Ishikawa (cell line): ENCODE data around the gene KIAA1217.
A peak's percentile ranks its signal among the peaks of the same experiment; 100 is the strongest.

Experiments
- CEBPB ChIP-seq: IDR thresholded peaks from 2 replicates; pipeline ENCODE4 v1.6.1; 2012
- CREB1 ChIP-seq: IDR thresholded peaks from 2 replicates; pipeline ENCODE4 v1.6.1; 2012; ENCODE audit warnings: low read depth
- EGR1 ChIP-seq: IDR thresholded peaks from 2 replicates; pipeline ENCODE4 v1.6.1; 2012
- EP300 ChIP-seq: IDR thresholded peaks from 2 replicates; pipeline ENCODE4 v1.6.1; 2012; ENCODE audit warnings: borderline replicate concordance
- FOXM1 ChIP-seq: IDR thresholded peaks from 2 replicates; pipeline ENCODE4 v1.6.1; 2012; ENCODE audit warnings: low read depth, borderline replicate concordance
- NFIC ChIP-seq: IDR thresholded peaks from 2 replicates; pipeline ENCODE4 v1.6.1; 2012
- RAD21 ChIP-seq: IDR thresholded peaks from 2 replicates; pipeline ENCODE4 v1.6.1; 2012; ENCODE audit warnings: low read depth
- TAF1 ChIP-seq: IDR thresholded peaks from 2 replicates; pipeline ENCODE4 v1.6.1; 2012; ENCODE audit warnings: low read depth, mild to moderate bottlenecking
- TCF12 ChIP-seq: IDR thresholded peaks from 2 replicates; pipeline ENCODE4 v1.6.1; 2012; ENCODE audit warnings: low read depth
- TEAD4 ChIP-seq: IDR thresholded peaks from 2 replicates; pipeline ENCODE4 v1.6.1; 2012
- YY1 ChIP-seq: IDR thresholded peaks from 2 replicates; pipeline ENCODE4 v1.6.1; 2012; ENCODE audit warnings: low read depth
- ZBTB7A ChIP-seq: IDR thresholded peaks from 2 replicates; pipeline ENCODE4 v1.6.1; 2012; ENCODE audit warnings: low read depth
- TF ChIP-seq, protein P1 (sequence below): IDR thresholded peaks from 2 replicates; pipeline ENCODE4 v1.6.1; 2012; ENCODE audit warnings: low read depth, mild to moderate bottlenecking
- TF ChIP-seq, protein P2 (sequence below): IDR thresholded peaks from 2 replicates; pipeline ENCODE4 v1.6.1; 2012
- TF ChIP-seq, protein P3 (sequence below): IDR thresholded peaks from 2 replicates; pipeline ENCODE4 v1.6.1; 2012

The KIAA1217 gene

DNA sequence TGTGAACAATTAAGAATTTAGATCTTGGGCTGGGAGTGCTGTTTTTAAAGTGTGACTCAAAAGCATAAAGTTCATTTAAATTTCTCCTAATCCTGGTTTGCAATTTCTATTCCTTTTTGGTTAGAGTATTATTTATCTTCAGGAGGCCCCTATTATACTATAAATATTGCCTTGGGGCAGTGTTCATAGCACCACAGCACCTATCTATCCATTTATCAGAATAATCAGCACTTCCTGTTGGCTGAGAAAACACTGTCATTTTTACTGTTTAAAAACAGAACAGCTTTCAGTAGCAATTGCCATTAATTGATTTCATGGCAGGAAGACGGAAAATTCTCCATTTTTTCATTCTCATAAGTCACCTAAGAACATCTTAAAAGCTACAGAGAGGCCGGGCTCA lies 111.4 kb downstream of the KIAA1217 start:
- TF ChIP-seq YY1 (no peak), TEAD4 (no peak), CEBPB (no peak), EGR1 (no peak), CREB1 (no peak), RAD21 (no peak), TAF1 (no peak), ZBTB7A (no peak), NFIC (no peak)
- TF ChIP-seq, protein P1, sequence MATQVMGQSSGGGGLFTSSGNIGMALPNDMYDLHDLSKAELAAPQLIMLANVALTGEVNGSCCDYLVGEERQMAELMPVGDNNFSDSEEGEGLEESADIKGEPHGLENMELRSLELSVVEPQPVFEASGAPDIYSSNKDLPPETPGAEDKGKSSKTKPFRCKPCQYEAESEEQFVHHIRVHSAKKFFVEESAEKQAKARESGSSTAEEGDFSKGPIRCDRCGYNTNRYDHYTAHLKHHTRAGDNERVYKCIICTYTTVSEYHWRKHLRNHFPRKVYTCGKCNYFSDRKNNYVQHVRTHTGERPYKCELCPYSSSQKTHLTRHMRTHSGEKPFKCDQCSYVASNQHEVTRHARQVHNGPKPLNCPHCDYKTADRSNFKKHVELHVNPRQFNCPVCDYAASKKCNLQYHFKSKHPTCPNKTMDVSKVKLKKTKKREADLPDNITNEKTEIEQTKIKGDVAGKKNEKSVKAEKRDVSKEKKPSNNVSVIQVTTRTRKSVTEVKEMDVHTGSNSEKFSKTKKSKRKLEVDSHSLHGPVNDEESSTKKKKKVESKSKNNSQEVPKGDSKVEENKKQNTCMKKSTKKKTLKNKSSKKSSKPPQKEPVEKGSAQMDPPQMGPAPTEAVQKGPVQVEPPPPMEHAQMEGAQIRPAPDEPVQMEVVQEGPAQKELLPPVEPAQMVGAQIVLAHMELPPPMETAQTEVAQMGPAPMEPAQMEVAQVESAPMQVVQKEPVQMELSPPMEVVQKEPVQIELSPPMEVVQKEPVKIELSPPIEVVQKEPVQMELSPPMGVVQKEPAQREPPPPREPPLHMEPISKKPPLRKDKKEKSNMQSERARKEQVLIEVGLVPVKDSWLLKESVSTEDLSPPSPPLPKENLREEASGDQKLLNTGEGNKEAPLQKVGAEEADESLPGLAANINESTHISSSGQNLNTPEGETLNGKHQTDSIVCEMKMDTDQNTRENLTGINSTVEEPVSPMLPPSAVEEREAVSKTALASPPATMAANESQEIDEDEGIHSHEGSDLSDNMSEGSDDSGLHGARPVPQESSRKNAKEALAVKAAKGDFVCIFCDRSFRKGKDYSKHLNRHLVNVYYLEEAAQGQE = no peak
- TF ChIP-seq, protein P2, sequence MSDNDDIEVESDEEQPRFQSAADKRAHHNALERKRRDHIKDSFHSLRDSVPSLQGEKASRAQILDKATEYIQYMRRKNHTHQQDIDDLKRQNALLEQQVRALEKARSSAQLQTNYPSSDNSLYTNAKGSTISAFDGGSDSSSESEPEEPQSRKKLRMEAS = no peak
- TF ChIP-seq, protein P3, sequence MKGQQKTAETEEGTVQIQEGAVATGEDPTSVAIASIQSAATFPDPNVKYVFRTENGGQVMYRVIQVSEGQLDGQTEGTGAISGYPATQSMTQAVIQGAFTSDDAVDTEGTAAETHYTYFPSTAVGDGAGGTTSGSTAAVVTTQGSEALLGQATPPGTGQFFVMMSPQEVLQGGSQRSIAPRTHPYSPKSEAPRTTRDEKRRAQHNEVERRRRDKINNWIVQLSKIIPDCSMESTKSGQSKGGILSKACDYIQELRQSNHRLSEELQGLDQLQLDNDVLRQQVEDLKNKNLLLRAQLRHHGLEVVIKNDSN = no peak

DNA sequence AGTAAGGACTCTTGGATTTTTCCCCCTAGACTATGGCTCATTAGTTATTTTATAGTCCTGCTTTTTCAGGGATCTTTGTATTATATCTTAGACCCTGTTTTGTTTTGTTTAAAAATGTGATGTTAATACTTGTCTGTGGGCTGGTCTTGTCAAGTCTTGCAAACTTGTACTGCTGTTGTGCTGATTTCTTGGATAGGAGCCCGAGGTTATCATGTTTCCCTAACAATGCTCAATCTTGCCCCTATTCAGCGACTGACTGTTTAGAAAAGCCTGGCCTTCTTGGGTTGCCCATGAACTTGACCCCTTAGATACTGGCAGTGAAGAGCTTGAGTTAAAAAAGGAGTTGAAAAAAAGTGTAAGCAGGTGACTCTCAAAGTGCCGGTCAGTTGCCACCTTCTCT lies 115.7 kb downstream of the KIAA1217 start:
- TF ChIP-seq TEAD4 (peak; percentile 21; the same call in 1 of the 2 replicates), NFIC (peak; percentile 77), FOXM1 (no peak)
- TF ChIP-seq, protein P2 = peak; percentile 30; the same call in 1 of the 2 replicates

DNA sequence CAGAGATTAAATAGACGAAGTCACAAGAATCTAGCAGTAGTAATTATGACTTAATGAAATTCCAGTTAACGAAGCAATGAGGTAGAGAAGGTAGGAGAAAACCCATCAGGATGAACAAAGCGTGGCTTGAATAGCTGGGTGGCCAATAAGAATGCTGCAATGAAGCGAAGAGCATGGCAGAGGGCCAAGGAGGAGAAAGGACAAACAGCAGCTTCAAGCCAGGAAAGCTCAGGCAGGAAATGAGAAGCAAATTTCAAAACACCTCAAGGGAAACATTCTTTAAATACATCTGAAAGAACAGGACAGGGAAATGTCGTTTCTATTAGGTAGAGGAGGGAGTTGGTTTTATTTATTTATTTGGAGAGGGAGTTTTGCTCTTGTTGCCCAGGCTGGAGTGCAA lies 122.5 kb downstream of the KIAA1217 start:
- TF ChIP-seq RAD21 = no peak
- TF ChIP-seq TEAD4 = 0 out of 2 replicates have a peak, but pooled peaks have one; percentile 14
- TF ChIP-seq, protein P3 = no peak
- TF ChIP-seq TCF12 = no peak
- TF ChIP-seq CEBPB = no peak
- no peak for TF ChIP-seq CREB1
- peak; percentile 79 for TF ChIP-seq NFIC
- no peak for TF ChIP-seq ZBTB7A
- 0 out of 2 replicates have a peak, but pooled peaks have one; percentile 51 for TF ChIP-seq FOXM1
- TF ChIP-seq, protein P2 = no peak

DNA sequence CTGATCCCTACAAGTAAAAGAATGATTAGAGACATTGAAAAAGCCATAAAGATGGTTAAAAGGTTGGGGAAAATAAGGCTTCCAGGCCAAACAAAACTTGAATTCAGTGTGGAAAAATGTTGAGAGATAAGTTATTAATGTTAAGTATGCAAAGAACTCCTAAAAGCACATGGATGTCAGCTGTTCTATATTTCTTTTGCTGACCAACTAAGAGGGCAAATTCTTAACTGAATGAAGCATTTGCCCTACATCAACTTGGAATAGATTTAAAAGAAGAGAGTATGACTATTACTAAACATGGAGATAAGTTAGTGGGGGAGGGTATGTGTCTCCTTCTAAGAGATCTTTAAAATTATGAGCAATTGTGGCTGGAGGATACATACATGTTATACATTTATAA lies 124.8 kb downstream of the KIAA1217 start:
- TF ChIP-seq, protein P1 = no peak
- TF ChIP-seq ZBTB7A = no peak

DNA sequence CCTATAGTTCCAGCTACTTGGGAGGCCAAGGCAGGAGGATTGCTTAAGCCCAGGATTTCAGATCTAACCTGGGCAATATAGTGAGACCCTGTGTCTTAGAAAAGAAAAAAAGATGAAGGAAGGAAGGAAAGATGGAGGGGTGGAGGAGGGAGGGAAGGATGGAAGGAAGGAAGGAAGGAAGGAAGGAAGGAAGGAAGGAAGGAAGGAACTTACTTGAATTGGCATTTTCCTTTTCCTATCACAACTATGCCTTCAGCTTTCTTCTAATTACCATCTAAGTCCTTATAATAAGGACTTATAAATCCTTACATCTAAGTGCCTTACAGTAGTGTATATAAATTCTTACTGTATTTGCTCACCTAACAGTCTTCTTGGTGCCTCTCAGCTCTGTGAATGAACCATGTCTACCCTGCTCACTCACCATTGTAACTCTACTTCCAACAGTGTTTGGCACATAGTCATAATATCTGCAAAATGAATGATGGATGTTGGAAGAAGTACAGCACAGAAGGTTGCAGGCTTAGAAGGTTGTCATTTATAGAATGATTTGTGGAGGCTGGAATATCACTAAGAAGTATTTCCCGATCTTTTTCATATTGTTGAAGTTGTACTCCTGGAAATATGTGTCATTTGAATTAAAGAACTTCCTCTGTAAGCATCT lies 125.5 kb downstream of the KIAA1217 start:
- TF ChIP-seq, protein P2 = no peak
- TF ChIP-seq CEBPB (no peak), CREB1 (no peak)

DNA sequence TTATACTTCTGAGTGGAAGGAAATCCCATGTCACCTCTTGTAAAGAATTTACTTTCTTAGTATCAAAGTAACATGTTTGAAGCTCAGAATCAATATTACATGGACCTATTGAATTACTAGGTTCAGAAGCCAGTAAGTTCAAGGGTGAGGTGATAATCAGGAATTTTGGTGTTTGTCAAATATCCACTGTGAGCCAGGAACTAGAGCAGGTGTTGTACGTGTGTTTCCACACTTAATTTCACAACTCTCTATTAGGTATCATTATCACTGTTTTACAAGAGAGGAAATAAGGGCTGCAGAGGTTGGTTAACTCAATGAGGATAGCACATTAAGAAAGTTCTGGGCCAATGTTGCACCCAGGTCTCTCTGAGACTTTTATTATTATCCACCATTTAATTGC lies 130.4 kb downstream of the KIAA1217 start:
- no peak for TF ChIP-seq TEAD4
- no peak for TF ChIP-seq EP300
- TF ChIP-seq NFIC = no peak
- no peak for TF ChIP-seq CREB1
- no peak for TF ChIP-seq ZBTB7A
- no peak for TF ChIP-seq TCF12
- TF ChIP-seq, protein P2 = no peak
